Bronchial epithelial cell (primary cell): ENCODE data around the gene ITGA8. TPM values are rescaled to one million over a fixed set of nuclear protein-coding genes. Genes with fewer than 3 reads are reported as not detected.

Experiments used
- DNase-seq: peaks from one replicate; pipeline ENCODE4 v3.0.0-alpha.2; 2010; ENCODE audit warnings: low read depth
- FAIRE-seq: peaks from 2 replicates; lab custom pipeline; 2011; peaks lifted over from hg19 to GRCh38; lab: Jason Lieb, UNC
- H3K27me3 ChIP-seq: 2 replicates; pipeline ENCODE4 v1.5.1; 2011; ENCODE audit warnings: low read length; ENCODE audit not compliant: control insufficient read depth, insufficient read depth
- H3K36me3 ChIP-seq: 2 replicates; pipeline ENCODE4 v1.5.1; 2011; ENCODE audit warnings: low read length; ENCODE audit not compliant: control insufficient read depth, insufficient read depth
- H3K4me3 ChIP-seq: 2 replicates; pipeline ENCODE4 v1.5.1; 2011; ENCODE audit warnings: mild to moderate bottlenecking, low read depth, low read length, control low read depth
- CTCF ChIP-seq: IDR thresholded peaks from 2 replicates; pipeline ENCODE4 v1.5.1; 2011; ENCODE audit warnings: mild to moderate bottlenecking, moderate library complexity, low read length, control low read depth, inconsistent platforms; ENCODE audit not compliant: insufficient read depth, severe bottlenecking
- total RNA-seq: library from RNA; depleted of rRNA; stranded (reverse); fragments of >200 nt; gene quantifications from 2 replicates; pipeline ENCODE4 v1.2.1, GENCODE V29; 2014

The ITGA8 gene
- total RNA-seq, 1 donor from 2014 or later: under 0.01 TPM

DNA sequence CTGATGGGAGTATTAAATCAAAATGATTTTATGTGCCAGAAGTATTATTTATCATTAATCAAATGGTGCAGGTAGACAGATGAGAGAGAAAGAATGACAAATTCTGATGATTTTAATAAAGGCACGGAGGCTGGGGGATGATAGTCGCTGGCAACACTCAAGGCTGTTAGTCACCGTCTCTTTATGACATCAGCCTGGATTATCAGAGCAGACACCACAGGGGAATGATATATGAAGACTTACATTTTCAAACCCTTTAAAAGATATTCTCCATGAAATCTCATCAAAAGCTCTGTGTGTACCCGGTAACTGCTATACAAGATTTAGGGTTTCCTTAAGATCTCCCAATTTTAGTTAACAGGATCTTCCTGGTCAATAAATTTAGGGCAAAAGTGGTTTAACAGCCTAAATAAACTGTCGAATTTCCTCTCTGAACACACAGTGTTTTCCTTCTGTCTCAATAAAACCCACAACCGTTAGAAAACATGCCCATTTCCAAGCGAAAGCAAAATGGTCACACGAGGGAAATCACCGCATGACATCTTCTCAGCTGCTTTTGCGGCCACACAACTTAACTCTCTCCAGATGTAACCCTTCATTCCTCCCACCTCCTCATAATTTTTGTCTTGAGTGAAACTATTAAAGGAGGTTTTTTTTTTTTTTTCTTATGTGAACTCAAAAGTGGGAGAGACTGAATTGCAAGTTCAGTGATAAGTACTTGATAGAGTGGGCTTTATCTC lies 215.5 kb downstream of the ITGA8 start:
- H3K36me3 ChIP-seq: no peaks in the 10 kb centered on the region
- TF ChIP-seq CTCF: no peak
- FAIRE-seq (no peak), DNase-seq (no peak)
- H3K27me3 ChIP-seq: no peaks in the 10 kb centered on the region
- H3K4me3 ChIP-seq: no peak overlapping the region

- Histone ChIP-seq H3K4me3 (no peak overlapping the region), H3K36me3 (no peaks in the 10 kb centered on the region), H3K27me3 (no peaks in the 10 kb centered on the region)
- no peak for TF ChIP-seq CTCF
- FAIRE-seq (no peak), DNase-seq (no peak)
Measured at GRCh38 chr10:15494850-15495506, 224.7 kb downstream of the ITGA8 start.

- Histone ChIP-seq H3K36me3 (no peaks in the 10 kb centered on the region), H3K27me3 (no peaks in the 10 kb centered on the region), H3K4me3 (no peak overlapping the region)
- DNase-seq: no peak
- TF ChIP-seq CTCF: no peak
- FAIRE-seq: no peak
Measured at GRCh38 chr10:15491856-15492642, 227.7 kb downstream of the ITGA8 start.

DNA sequence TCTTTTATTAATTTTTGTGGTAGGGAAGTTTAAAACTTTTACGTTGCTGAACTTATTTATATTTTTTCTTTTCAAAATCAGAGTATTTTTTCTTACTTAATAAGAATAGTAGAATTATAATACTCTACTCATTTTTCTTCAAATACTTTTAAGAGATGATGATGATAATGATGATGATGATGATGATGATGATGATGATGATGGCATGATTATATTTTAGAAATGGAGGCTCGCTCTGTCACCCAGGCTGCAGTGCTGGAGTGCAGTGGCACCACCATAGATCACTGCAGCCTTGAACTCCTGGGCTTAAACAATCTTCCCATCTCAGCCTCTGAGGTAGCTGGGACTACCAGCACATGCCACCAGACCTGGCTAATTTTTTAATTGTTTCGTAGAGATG lies 230.3 kb downstream of the ITGA8 start:
- no peak for FAIRE-seq

GRCh38 chr10:15487376-15487775 lies 232.3 kb downstream of the ITGA8 start:
- FAIRE-seq (no peak), DNase-seq (no peak)
- Histone ChIP-seq H3K27me3 (no peaks in the 10 kb centered on the region), H3K4me3 (no peak overlapping the region), H3K36me3 (no peaks in the 10 kb centered on the region)
- no peak for TF ChIP-seq CTCF

More for the DNA sequence above, 230.3 kb downstream of the ITGA8 start:
- no peak for TF ChIP-seq CTCF
- H3K27me3 ChIP-seq: no peaks in the 10 kb centered on the region
- H3K4me3 ChIP-seq: no peak overlapping the region
- no peak for DNase-seq
- H3K36me3 ChIP-seq: no peaks in the 10 kb centered on the region
